Measurements from ENCODE around the gene CAMSAP3.

Gene CAMSAP3

DNA sequence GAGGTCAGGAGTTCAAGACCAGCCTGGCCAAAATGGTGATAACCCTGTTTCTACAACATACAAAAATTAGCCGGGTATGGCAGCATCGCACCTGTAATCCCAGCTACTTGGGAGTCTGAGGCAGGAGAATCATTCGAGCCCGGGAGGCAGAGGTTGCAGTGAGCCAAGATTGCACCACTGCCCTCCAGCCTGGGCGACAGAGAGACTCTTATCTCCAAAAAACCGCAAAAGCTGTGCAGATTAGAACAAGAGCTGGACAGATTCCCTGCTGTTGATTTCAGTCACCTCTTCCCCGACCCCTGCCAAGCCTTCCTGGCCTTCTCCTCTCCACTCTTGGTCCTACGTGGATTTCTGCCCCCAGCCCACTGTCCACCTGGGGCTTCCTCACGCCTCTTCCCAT is 8.3 kb downstream of the CAMSAP3 start:
- H3K9me3 ChIP-seq (ENCODE audit: control insufficient read depth, low read depth, low read length) = no peaks in the 10 kb centered on the region
- no peaks in the 10 kb centered on the region for H3K27me3 ChIP-seq (ENCODE audit: control insufficient read depth, insufficient read depth, low read length)

DNA sequence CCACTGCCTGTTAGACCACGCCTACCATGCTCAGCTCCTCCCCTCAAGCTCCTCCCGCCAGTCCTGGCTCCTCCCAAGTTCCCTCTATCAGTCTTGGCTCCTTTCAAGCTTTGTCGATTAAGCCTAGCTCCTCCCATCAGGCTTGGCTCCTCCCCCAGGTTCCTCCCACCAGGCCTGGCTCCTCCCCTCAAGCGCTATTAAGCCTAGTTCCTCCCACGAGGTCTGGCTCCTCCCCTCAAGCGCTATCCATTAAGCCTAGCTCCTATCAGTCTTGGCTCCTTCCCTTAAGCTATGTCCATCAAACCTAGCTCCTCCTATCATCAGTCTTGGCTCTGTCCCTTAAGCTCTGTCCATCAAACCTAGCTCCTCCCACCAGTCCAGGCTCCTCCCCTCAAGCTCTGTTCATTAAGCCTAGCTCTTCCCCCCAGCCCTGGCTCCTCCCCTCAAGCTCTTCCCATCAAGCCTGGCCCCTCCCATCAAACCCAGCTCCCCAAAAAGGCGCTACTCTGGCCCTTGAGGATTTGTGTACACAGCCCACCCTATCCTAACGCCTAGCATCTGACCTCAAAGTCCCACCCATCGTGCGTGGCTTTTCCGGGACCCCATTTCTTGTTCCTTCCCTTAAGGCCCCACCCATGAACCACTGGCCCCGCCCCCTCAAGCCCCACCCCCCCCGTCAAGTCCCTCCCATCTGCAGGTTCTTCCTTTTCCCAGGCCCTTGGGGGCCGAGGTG is 10.0 kb downstream of the CAMSAP3 start:
- no peak overlapping the region for H3K9ac ChIP-seq (ENCODE audit: low read length)
- H3K36me3 ChIP-seq (ENCODE audit: control insufficient read depth, low read depth, low read length) = peaks cover 5% of the 10 kb centered on the region
- no peak overlapping the region for H3K4me3 ChIP-seq (ENCODE audit: low read length)
- no peaks in the 10 kb centered on the region for H3K9me3 ChIP-seq (ENCODE audit: control insufficient read depth, low read depth, low read length)
- no peaks in the 10 kb centered on the region for H3K27me3 ChIP-seq (ENCODE audit: control insufficient read depth, insufficient read depth, low read length)
- H3K4me1 ChIP-seq (ENCODE audit: control insufficient read depth, low read depth, low read length) = no peaks in the 10 kb centered on the region
- no peak overlapping the region for H3K27ac ChIP-seq (ENCODE audit: low read length)

More for the DNA sequence above, 8.3 kb downstream of the CAMSAP3 start:
- H3K27ac ChIP-seq (ENCODE audit: low read length) = no peak overlapping the region
- H3K9ac ChIP-seq (ENCODE audit: low read length) = no peak overlapping the region
- H3K36me3 ChIP-seq (ENCODE audit: control insufficient read depth, low read depth, low read length) = peaks cover 5% of the 10 kb centered on the region
- H3K4me1 ChIP-seq (ENCODE audit: control insufficient read depth, low read depth, low read length) = no peaks in the 10 kb centered on the region
- no peak overlapping the region for H3K4me3 ChIP-seq (ENCODE audit: low read length)

DNA sequence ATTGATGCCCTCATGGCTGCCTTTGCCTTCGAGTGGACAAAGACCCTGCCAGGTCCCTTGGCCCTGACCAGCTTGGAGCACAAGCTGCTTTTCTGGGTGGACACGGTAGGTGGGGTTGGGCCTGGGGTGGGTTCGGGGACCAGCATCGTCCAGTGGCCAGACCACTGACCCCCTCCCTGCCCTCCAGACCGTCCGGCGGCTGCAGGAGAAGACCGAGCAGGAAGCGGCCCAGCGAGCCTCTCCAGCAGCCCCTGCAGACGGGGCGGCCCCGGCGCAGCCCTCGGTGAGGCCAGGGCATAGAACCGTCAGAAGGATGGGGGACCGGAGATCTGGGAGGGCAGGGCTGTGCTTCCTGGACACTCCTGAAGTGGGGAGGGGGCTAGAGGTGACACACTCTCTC is 10.6 kb downstream of the CAMSAP3 start:
- H3K9ac ChIP-seq (ENCODE audit: low read length) = no peak overlapping the region
- no peaks in the 10 kb centered on the region for H3K9me3 ChIP-seq (ENCODE audit: control insufficient read depth, low read depth, low read length)
- no peak overlapping the region for H3K27ac ChIP-seq (ENCODE audit: low read length)
- no peaks in the 10 kb centered on the region for H3K27me3 ChIP-seq (ENCODE audit: control insufficient read depth, insufficient read depth, low read length)
- peaks cover 5% of the 10 kb centered on the region for H3K36me3 ChIP-seq (ENCODE audit: control insufficient read depth, low read depth, low read length)
- H3K4me1 ChIP-seq (ENCODE audit: control insufficient read depth, low read depth, low read length) = no peaks in the 10 kb centered on the region
- no peak overlapping the region for H3K4me3 ChIP-seq (ENCODE audit: low read length)

DNA sequence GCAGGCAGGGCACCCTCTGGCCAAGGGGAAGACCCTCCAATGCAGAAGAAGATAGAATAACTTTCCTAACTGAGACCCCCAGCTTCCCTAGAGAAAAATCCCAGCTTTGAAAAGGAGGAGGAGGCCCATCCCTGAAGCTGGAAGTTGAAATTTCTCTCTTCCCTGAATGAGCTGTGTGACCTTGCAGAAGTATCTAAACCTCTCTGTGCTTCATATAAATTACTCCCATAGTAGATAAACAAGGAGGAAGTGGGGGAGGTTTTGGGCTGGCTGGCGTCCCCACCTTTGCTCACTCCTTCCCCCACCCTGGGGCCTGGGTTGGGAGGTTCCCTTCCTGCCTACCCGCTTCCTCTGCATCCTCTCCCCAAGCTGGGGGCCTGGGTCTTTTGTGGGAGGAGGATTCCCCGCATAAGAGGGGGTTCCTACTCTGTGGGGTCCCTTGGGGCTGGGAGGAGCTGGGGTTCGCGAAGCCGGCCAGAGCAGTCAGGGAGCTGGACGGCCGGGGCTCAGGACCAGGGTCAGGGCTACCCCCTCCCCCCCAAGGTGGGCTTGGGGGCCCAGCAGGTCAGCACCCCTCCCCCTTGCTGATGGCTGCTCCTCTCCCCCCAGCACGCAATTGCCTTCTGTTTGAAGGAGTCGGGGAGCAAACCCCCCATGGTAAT is 11.7 kb downstream of the CAMSAP3 start:
- no peaks in the 10 kb centered on the region for H3K27me3 ChIP-seq (ENCODE audit: control insufficient read depth, insufficient read depth, low read length)
- H3K9ac ChIP-seq (ENCODE audit: low read length) = no peak overlapping the region
- H3K27ac ChIP-seq (ENCODE audit: low read length) = no peak overlapping the region
- peaks cover 5% of the 10 kb centered on the region for H3K36me3 ChIP-seq (ENCODE audit: control insufficient read depth, low read depth, low read length)
- H3K4me3 ChIP-seq (ENCODE audit: low read length) = no peak overlapping the region
- H3K9me3 ChIP-seq (ENCODE audit: control insufficient read depth, low read depth, low read length) = no peaks in the 10 kb centered on the region
- H3K4me1 ChIP-seq (ENCODE audit: control insufficient read depth, low read depth, low read length) = no peaks in the 10 kb centered on the region

DNA sequence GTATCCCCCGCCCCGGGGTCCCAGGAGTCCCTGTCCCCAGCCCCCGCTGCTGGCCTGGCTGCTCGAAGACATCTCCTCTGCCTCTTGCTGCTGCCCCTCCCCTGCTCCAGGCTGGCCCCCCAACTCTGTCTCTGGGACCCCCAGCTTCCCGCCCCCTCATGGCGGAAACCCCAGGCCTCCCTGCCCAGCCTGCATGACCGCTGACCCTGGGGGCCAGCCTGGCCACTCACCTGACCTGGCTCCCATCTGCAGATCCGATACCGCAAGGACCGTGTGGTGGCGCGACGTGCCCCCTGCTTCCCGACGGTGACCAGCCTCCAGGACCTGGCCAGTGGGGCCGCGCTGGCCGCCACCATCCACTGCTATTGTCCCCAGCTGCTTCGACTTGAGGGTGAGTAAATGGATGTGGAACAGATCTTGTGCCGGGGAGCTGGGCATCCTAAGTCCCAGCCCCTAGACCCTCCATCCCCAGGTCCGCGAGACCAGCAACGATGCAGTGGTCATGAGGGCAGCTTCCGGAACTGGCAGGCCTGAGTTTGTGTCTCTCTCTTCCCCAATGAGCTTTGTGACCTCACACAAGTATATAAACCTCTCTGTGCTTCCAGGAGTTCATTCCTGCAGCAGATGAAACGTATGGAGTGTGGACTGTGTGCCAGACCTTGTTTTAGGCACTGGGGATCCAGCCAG is 12.4 kb downstream of the CAMSAP3 start:
- Histone ChIP-seq H3K27me3 (ENCODE audit: control insufficient read depth, insufficient read depth, low read length) (no peaks in the 10 kb centered on the region), H3K4me1 (ENCODE audit: control insufficient read depth, low read depth, low read length) (no peaks in the 10 kb centered on the region), H3K9me3 (ENCODE audit: control insufficient read depth, low read depth, low read length) (no peaks in the 10 kb centered on the region), H3K36me3 (ENCODE audit: control insufficient read depth, low read depth, low read length) (peaks cover 5% of the 10 kb centered on the region), H3K27ac (ENCODE audit: low read length) (no peak overlapping the region), H3K4me3 (ENCODE audit: low read length) (no peak overlapping the region), H3K9ac (ENCODE audit: low read length) (no peak overlapping the region)

DNA sequence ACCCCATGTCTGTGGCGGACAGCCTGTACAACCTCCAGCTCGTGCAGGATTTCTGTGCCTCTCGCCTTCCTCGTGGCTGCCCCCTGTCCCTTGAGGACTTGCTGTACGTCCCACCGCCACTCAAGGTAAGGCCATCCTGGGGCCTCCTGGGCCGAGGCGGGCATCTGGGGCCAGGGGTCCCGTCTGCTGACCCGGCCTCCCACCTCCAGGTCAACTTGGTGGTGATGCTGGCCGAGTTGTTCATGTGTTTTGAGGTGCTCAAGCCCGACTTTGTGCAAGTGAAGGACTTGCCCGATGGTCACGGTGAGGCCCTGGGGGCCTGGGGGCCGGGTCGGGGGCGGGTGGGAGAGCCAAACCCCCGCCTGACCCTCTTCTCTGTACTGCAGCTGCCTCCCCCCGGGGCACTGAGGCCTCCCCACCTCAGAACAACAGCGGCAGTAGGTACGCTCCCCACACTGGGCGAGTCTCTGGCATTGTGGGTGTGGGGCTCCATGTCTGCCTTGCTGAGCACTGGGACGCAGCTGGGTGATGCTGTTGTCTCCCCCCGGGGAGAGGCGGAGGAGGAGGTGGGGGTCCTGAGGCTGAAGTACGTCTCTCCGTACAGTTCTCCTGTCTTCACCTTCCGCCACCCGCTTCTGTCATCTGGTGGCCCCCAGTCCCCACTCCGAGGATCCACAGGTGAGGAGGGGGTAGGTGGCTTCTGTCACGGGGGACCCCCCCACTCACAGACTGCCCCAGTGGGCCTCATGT is 15.0 kb downstream of the CAMSAP3 start:
- no peaks in the 10 kb centered on the region for H3K27me3 ChIP-seq (ENCODE audit: control insufficient read depth, insufficient read depth, low read length)
- peaks cover 5% of the 10 kb centered on the region for H3K36me3 ChIP-seq (ENCODE audit: control insufficient read depth, low read depth, low read length)

DNA sequence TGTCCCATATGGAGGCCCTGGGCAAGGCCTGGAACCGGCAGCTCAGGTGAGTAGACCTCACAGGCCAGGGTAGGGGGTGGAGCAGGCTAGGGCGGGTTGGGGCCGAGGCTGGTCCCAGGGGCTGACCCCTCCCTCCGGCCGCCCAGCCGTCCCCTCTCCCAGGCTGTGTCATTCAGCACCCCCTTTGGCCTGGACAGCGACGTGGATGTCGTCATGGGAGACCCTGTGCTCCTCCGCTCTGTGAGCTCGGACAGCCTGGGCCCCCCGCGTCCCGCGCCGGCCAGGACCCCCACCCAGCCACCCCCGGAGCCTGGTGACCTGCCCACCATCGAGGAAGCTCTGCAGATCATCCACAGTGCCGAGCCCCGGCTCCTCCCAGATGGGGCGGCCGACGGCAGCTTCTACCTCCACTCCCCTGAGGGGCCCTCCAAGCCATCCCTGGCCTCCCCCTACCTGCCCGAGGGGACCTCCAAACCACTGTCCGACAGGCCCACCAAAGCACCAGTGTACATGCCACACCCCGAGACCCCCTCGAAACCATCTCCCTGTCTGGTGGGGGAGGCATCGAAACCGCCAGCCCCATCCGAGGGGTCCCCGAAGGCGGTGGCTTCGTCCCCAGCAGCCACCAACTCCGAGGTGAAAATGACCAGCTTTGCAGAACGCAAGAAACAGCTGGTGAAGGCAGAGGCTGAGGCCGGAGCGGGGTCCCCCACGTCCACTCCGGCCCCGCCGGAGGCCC is 16.0 kb downstream of the CAMSAP3 start:
- Histone ChIP-seq H3K9me3 (ENCODE audit: control insufficient read depth, low read depth, low read length) (no peaks in the 10 kb centered on the region), H3K36me3 (ENCODE audit: control insufficient read depth, low read depth, low read length) (peaks cover 5% of the 10 kb centered on the region), H3K9ac (ENCODE audit: low read length) (no peak overlapping the region), H3K27me3 (ENCODE audit: control insufficient read depth, insufficient read depth, low read length) (no peaks in the 10 kb centered on the region), H3K4me1 (ENCODE audit: control insufficient read depth, low read depth, low read length) (no peaks in the 10 kb centered on the region), H3K27ac (ENCODE audit: low read length) (no peak overlapping the region), H3K4me3 (ENCODE audit: low read length) (no peak overlapping the region)

More for the DNA sequence above, 15.0 kb downstream of the CAMSAP3 start:
- no peaks in the 10 kb centered on the region for H3K4me1 ChIP-seq (ENCODE audit: control insufficient read depth, low read depth, low read length)
- H3K27ac ChIP-seq (ENCODE audit: low read length) = no peak overlapping the region
- no peak overlapping the region for H3K4me3 ChIP-seq (ENCODE audit: low read length)
- no peaks in the 10 kb centered on the region for H3K9me3 ChIP-seq (ENCODE audit: control insufficient read depth, low read depth, low read length)
- no peak overlapping the region for H3K9ac ChIP-seq (ENCODE audit: low read length)

DNA sequence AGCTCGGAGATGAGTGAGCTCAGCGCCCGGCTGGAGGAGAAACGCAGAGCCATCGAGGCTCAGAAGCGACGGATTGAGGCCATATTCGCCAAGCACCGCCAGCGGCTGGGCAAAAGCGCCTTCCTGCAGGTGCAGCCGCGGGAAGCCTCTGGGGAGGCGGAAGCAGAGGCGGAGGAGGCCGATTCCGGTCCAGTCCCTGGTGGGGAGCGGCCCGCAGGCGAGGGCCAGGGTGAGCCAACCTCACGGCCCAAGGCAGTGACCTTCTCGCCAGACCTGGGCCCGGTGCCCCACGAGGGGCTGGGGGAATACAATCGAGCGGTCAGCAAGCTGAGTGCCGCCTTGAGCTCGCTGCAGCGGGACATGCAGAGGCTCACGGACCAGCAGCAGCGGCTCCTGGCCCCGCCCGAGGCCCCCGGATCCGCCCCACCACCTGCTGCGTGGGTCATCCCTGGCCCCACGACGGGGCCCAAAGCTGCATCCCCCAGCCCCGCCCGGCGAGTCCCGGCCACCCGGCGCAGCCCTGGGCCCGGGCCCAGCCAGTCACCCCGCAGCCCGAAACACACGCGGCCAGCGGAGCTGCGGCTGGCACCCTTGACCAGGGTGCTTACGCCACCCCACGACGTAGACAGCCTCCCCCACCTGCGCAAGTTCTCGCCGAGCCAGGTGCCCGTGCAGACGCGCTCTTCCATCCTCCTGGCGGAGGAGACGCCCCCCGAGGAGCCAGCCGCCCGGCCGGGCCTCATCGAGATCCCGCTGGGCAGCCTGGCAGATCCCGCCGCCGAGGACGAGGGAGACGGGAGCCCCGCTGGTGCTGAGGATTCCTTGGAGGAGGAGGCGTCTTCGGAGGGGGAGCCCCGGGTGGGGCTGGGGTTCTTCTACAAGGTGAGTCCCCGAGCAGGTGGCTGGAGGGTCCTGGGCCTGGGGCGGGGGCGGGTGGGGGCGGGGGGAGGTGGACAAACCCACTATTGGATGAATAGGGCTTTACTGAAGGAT is 16.9 kb downstream of the CAMSAP3 start:
- no peaks in the 10 kb centered on the region for H3K27me3 ChIP-seq (ENCODE audit: control insufficient read depth, insufficient read depth, low read length)
- H3K4me3 ChIP-seq (ENCODE audit: low read length) = no peak overlapping the region
- no peak overlapping the region for H3K9ac ChIP-seq (ENCODE audit: low read length)
- no peak overlapping the region for H3K27ac ChIP-seq (ENCODE audit: low read length)
- H3K9me3 ChIP-seq (ENCODE audit: control insufficient read depth, low read depth, low read length) = no peaks in the 10 kb centered on the region
- H3K4me1 ChIP-seq (ENCODE audit: control insufficient read depth, low read depth, low read length) = no peaks in the 10 kb centered on the region
- peaks cover 11% of the 10 kb centered on the region for H3K36me3 ChIP-seq (ENCODE audit: control insufficient read depth, low read depth, low read length)

DNA sequence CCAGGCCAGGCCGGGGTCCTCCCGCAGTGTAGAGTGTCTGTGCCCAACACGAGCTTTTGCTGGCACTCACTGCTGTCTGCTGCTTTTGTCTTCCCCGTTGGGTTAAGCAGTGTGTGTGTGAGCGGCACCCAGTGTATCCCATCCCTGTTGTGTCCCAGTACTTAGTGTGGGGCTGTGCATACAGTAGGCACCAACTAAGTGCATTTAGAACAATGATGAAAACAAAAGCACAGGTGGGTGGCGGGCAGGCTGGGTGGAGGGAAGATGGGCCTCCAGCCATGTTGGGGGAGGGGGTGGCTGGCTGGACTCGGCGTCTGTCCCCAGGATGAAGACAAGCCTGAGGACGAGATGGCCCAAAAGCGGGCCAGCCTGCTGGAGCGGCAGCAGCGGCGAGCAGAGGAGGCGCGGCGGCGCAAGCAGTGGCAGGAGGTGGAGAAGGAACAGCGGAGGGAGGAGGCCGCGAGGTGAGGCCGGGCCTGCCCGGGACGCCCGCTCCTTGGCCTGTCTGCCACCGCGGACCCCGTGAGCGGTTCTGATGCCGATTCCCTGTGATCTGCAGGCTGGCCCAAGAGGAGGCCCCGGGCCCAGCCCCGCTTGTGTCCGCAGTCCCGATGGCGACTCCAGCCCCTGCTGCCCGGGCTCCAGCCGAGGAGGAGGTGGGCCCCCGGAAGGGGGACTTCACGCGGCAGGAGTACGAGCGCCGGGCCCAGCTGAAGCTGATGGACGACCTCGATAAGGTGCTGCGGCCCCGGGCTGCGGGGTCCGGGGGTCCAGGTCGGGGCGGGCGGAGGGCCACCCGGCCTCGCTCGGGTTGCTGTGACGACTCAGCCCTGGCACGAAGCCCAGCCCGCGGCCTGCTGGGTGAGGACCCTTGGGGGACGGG is 19.4 kb downstream of the CAMSAP3 start:
- Histone ChIP-seq H3K36me3 (ENCODE audit: control insufficient read depth, low read depth, low read length) (peaks cover 13% of the 10 kb centered on the region), H3K27ac (ENCODE audit: low read length) (no peak overlapping the region), H3K9me3 (ENCODE audit: control insufficient read depth, low read depth, low read length) (no peaks in the 10 kb centered on the region), H3K4me3 (ENCODE audit: low read length) (no peak overlapping the region), H3K4me1 (ENCODE audit: control insufficient read depth, low read depth, low read length) (no peaks in the 10 kb centered on the region), H3K9ac (ENCODE audit: low read length) (no peak overlapping the region), H3K27me3 (ENCODE audit: control insufficient read depth, insufficient read depth, low read length) (no peaks in the 10 kb centered on the region)
